Activated T-helper 1 cell treated with Interleukin-2 at 50 U/mL for 16 hours (primary cell): Measurements from ENCODE around the gene PEX11A.
"Not testable (repeated sequence)": the region's sequence is repeated elsewhere in the genome, so short reads cannot be mapped to it uniquely, and the experiment has no call there.

Source experiments
- DNase-seq: peaks from one replicate; pipeline ENCODE4 v3.0.0-alpha.2; 2020; ENCODE audit warnings: low read depth

PEX11A gene

GRCh38 chr15:89690276-89691218 is at the start of gene PEX11A, which contains the start of gene WDR93:
TSS of gene PEX11A (minus strand) at chr15:89690754. CDS start at chr15:89690632, 122 bp downstream.
TSS of gene WDR93 (plus strand) at chr15:89690811. CDS start at chr15:89701747, 10,936 bp downstream.
- peak; percentile 56 for DNase-seq

- peak; percentile 19 for DNase-seq
Observed at GRCh38 chr15:89740137-89740536, 49.6 kb upstream of the PEX11A start.

- no peak for DNase-seq
Observed at GRCh38 chr15:89735773-89736172, 45.2 kb upstream of the PEX11A start.

- DNase-seq = no peak
Observed at GRCh38 chr15:89732451-89733172, 42.1 kb upstream of the PEX11A start.

GRCh38 chr15:89731275-89731674 is 40.7 kb upstream of the PEX11A start:
- no peak for DNase-seq

GRCh38 chr15:89728254-89728653 is 37.7 kb upstream of the PEX11A start:
- no peak for DNase-seq

- no peak for DNase-seq
Observed at GRCh38 chr15:89725064-89725463, 34.5 kb upstream of the PEX11A start.

- DNase-seq = no peak
Observed at GRCh38 chr15:89724621-89725020, 34.1 kb upstream of the PEX11A start.

- DNase-seq = no peak
Observed at GRCh38 chr15:89723031-89723430, 32.5 kb upstream of the PEX11A start.

GRCh38 chr15:89714775-89715174 is 24.2 kb upstream of the PEX11A start:
- DNase-seq = no peak

- no peak for DNase-seq
Observed at GRCh38 chr15:89707577-89707976, 17.0 kb upstream of the PEX11A start.

GRCh38 chr15:89704411-89704810 is 13.9 kb upstream of the PEX11A start:
- DNase-seq = no peak

GRCh38 chr15:89695198-89695597 is 4.6 kb upstream of the PEX11A start:
- no peak for DNase-seq

GRCh38 chr15:89693696-89694095 is 3.1 kb upstream of the PEX11A start:
- DNase-seq = no peak

GRCh38 chr15:89693091-89693490 is 2.5 kb upstream of the PEX11A start:
- no peak for DNase-seq

- not testable (repeated sequence) for DNase-seq
Observed at GRCh38 chr15:89689930-89690275, 651 bp downstream of the PEX11A start.

GRCh38 chr15:89686522-89686921 is 4.0 kb downstream of the PEX11A start:
- no peak for DNase-seq

- DNase-seq = no peak
Observed at GRCh38 chr15:89685995-89686394, 4.6 kb downstream of the PEX11A start.

GRCh38 chr15:89681146-89681545 is 9.4 kb downstream of the PEX11A start:
- DNase-seq = no peak

GRCh38 chr15:89680282-89680873 is 10.2 kb downstream of the PEX11A start:
- DNase-seq = no peak

GRCh38 chr15:89679212-89679611 is 11.3 kb downstream of the PEX11A start, which contains the start of gene PLIN1:
TSS of gene PLIN1 (minus strand) at chr15:89679367. CDS start at chr15:89677489, 1,878 bp downstream.
- no peak for DNase-seq

GRCh38 chr15:89677381-89677780 is 13.2 kb downstream of the PEX11A start:
- no peak for DNase-seq

- DNase-seq = no peak
Observed at GRCh38 chr15:89675606-89676005, 14.9 kb downstream of the PEX11A start.
